HEK293 (cell line): ENCODE results near the gene UBR4.

ENCODE experiments used
- TCF7L2 ChIP-seq: IDR thresholded peaks from 2 replicates; pipeline ENCODE4 v1.6.1; 2011; ENCODE audit warnings: low read depth, mild to moderate bottlenecking, inconsistent platforms, low read length, moderate library complexity, borderline replicate concordance
- ZNF274 ChIP-seq, 2 experiments: fragments of 200-500 bp in 1 of 2; fragments of 450-650 bp in 1 of 2; sonication (Bioruptor generic) in 1 of 2; formaldehyde crosslinking in 1 of 2; IDR thresholded peaks; 2 replicates each; pipeline versions ENCODE4 v1.5.1 to v1.6.1; 2014 to 2016; ENCODE audit warnings: borderline replicate concordance in 1 of 2, inconsistent platforms in 1 of 2, low read length in 1 of 2, missing biosample characterization in 1 of 2, missing genetic modification characterization in 1 of 2
- ZNF670 ChIP-seq: fragments of 450-650 bp; formaldehyde crosslinking; IDR thresholded peaks from 2 replicates; pipeline ENCODE4 v1.5.1; 2016; ENCODE audit warnings: missing biosample characterization, missing genetic modification characterization, low read depth
- ZNF747 ChIP-seq: fragments of 450-650 bp; formaldehyde crosslinking; IDR thresholded peaks from 2 replicates; pipeline ENCODE4 v1.5.1; 2016; ENCODE audit warnings: missing biosample characterization, missing genetic modification characterization
- ZNF776 ChIP-seq: fragments of 450-650 bp; formaldehyde crosslinking; IDR thresholded peaks from 2 replicates; pipeline ENCODE4 v1.5.0; 2017; ENCODE audit warnings: missing biosample characterization, missing genetic modification characterization, borderline replicate concordance
- TF ChIP-seq, protein P1 (sequence below): fragments of 450-650 bp; formaldehyde crosslinking; IDR thresholded peaks from 2 replicates; pipeline ENCODE4 v1.5.1; 2016; ENCODE audit warnings: missing biosample characterization, missing genetic modification characterization
- TF ChIP-seq, protein P2 (sequence below): fragments of 450-650 bp; formaldehyde crosslinking; optimal IDR thresholded peaks from 2 replicates; pipeline ENCODE3; 2016; ENCODE audit warnings: missing biosample characterization, mild to moderate bottlenecking, missing genetic modification characterization
- TF ChIP-seq, protein P3 (sequence below): fragments of 450-650 bp; formaldehyde crosslinking; IDR thresholded peaks from 2 replicates; pipeline ENCODE4 v1.5.1; 2016; ENCODE audit warnings: missing biosample characterization, missing genetic modification characterization
- TF ChIP-seq, protein P4 (sequence below): fragments of 450-650 bp; formaldehyde crosslinking; IDR thresholded peaks from 2 replicates; pipeline ENCODE4 v1.5.0; 2017; ENCODE audit warnings: missing biosample characterization, missing genetic modification characterization, borderline replicate concordance

DNA sequence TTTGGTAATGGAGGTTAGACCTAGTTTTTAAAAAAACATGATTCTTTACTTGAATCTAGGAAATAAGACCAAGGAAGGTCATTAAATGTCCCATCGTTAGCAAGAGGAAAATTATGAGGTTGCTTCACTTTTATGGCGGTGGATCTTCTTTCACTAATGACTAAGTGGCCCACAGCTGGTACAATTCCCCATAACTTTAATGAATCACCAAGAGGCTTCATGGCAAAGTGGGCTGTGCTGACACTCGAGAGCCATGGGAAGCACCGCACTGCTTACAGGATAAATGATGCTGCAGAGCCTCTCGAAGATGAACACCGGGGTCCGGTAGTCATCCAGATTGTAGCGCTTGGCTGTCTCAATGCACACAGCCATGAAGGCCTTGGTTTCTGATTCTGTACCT, 108.8 kb downstream of the UBR4 start:
- TF ChIP-seq ZNF776 (no peak), ZNF670 (tag by site-specific recombination) (no peak), ZNF274 (IDR thresholded peaks at IDR 0.05; ENCODE audit: low read length) (no peak), ZNF274 (tag by site-specific recombination; IDR thresholded peaks at IDR 0.05; ENCODE audit: borderline replicate concordance) (no peak), ZNF747 (tag by site-specific recombination) (no peak), TCF7L2 (no peak)
- TF ChIP-seq, protein P1, sequence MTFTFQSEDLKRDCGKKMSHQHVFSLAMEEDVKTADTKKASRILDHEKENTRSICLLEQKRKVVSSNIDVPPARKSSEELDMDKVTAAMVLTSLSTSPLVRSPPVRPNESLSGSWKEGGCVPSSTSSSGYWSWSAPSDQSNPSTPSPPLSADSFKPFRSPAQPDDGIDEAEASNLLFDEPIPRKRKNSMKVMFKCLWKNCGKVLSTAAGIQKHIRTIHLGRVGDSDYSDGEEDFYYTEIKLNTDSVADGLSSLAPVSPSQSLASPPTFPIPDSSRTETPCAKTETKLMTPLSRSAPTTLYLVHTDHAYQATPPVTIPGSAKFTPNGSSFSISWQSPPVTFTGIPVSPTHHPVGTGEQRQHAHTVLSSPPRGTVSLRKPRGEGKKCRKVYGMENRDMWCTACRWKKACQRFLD (tag by site-specific recombination) = no peak
- TF ChIP-seq, protein P2, sequence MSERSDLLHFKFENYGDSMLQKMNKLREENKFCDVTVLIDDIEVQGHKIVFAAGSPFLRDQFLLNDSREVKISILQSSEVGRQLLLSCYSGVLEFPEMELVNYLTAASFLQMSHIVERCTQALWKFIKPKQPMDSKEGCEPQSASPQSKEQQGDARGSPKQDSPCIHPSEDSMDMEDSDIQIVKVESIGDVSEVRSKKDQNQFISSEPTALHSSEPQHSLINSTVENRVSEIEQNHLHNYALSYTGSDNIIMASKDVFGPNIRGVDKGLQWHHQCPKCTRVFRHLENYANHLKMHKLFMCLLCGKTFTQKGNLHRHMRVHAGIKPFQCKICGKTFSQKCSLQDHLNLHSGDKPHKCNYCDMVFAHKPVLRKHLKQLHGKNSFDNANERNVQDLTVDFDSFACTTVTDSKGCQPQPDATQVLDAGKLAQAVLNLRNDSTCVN (tag by site-specific recombination) = no peak
- TF ChIP-seq, protein P3, sequence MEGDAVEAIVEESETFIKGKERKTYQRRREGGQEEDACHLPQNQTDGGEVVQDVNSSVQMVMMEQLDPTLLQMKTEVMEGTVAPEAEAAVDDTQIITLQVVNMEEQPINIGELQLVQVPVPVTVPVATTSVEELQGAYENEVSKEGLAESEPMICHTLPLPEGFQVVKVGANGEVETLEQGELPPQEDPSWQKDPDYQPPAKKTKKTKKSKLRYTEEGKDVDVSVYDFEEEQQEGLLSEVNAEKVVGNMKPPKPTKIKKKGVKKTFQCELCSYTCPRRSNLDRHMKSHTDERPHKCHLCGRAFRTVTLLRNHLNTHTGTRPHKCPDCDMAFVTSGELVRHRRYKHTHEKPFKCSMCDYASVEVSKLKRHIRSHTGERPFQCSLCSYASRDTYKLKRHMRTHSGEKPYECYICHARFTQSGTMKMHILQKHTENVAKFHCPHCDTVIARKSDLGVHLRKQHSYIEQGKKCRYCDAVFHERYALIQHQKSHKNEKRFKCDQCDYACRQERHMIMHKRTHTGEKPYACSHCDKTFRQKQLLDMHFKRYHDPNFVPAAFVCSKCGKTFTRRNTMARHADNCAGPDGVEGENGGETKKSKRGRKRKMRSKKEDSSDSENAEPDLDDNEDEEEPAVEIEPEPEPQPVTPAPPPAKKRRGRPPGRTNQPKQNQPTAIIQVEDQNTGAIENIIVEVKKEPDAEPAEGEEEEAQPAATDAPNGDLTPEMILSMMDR (tag by site-specific recombination) = no peak
- TF ChIP-seq, protein P4, sequence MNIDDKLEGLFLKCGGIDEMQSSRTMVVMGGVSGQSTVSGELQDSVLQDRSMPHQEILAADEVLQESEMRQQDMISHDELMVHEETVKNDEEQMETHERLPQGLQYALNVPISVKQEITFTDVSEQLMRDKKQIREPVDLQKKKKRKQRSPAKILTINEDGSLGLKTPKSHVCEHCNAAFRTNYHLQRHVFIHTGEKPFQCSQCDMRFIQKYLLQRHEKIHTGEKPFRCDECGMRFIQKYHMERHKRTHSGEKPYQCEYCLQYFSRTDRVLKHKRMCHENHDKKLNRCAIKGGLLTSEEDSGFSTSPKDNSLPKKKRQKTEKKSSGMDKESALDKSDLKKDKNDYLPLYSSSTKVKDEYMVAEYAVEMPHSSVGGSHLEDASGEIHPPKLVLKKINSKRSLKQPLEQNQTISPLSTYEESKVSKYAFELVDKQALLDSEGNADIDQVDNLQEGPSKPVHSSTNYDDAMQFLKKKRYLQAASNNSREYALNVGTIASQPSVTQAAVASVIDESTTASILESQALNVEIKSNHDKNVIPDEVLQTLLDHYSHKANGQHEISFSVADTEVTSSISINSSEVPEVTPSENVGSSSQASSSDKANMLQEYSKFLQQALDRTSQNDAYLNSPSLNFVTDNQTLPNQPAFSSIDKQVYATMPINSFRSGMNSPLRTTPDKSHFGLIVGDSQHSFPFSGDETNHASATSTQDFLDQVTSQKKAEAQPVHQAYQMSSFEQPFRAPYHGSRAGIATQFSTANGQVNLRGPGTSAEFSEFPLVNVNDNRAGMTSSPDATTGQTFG (tag by site-specific recombination) = no peak
